ENCODE results near the gene GPR68.

- TF ChIP-seq YY1 (IDR thresholded peaks at IDR 0.05; ENCODE audit: insufficient read depth, insufficient read length) (no peak), ZNF274 (IDR thresholded peaks at IDR 0.05; ENCODE audit: low read depth, low read length) (no peak), SUZ12 (IDR thresholded peaks at IDR 0.05; ENCODE audit: extremely low read depth, insufficient read depth, insufficient read length) (no peak)
Observed at GRCh38 chr14:91187271-91187670, 57.2 kb downstream of the GPR68 start.
